COLO668 (cell line): Measurements from ENCODE around the gene FXYD4.
"Not testable (repeated sequence)": the region's sequence is repeated elsewhere in the genome, so short reads cannot be mapped to it uniquely, and the experiment has no call there.

Experiments
- DNase-seq: peaks from one replicate; lab custom pipeline; 2025; ENCODE audit not compliant: unreplicated experiment; lab: John Stamatoyannopoulos, UW

Gene FXYD4

DNA sequence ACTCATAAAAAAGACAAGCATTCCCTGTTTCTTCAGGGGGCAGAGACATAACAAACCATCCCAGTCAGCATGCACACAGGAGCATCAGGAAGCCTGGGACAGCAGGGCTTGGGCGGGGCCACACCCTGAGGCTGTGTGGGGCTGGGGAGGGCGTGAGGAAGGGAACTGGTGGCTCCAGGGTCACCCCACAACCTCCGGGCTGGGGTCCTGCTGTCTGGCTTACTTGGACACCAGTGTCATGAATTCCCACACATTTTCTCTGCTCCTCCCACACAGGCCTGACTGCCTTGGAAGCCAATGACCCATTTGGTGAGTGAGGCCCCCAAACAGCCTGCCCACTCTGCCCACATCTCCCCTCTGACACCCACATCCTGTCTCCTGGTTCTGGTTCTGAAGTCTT lies 2.8 kb downstream of the FXYD4 start:
- no peak for DNase-seq

DNA sequence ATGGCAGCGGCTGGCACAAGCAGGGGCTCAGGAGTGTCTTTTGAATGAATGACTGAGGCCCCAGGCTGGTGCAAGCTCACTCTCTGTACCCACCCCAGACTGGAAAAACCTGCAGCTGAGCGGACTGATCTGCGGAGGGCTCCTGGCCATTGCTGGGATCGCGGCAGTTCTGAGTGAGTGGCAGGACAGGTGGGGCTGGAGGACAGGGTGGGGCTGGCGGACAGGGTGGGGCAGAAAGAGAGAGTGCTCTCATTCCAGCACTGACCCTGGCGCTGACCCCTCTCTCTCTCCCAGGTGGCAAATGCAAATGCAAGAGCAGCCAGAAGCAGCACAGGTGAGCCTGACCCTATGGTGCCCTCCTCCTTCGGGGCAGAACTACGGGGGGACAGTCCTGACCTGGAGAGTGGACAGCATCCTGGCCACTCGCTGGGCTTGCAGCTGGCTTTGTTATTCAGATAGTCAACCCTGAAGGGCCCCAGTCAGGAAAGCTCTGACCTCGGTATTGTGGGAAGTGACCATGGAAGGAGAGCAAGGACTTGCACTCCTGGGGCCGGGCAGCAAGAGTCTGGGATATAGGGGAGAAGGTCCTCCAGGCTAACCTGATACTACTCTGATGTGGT lies 4.1 kb downstream of the FXYD4 start:
- DNase-seq = no peak

DNA sequence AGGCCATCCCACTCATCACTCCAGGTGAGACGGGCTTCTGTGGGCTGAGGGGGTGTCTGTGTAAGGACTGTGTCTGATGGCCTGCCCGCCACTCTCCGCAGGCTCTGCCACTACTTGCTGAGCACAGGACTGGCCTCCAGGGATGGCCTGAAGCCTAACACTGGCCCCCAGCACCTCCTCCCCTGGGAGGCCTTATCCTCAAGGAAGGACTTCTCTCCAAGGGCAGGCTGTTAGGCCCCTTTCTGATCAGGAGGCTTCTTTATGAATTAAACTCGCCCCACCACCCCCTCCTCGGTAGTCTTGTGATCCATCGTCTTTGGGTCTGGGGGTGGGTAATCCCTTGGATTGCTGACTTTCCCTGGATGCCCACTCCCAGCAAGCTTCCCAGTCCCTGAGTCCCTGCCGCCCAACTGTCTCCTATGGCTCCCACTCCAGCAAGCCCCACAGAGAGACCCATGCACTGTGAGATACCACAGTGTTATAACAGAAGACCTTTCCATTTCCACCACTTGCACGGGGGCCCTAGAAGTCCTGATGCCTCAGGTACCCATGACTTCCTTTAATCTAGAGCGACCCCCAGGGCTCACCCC lies 4.7 kb downstream of the FXYD4 start:
- DNase-seq = no peak

DNA sequence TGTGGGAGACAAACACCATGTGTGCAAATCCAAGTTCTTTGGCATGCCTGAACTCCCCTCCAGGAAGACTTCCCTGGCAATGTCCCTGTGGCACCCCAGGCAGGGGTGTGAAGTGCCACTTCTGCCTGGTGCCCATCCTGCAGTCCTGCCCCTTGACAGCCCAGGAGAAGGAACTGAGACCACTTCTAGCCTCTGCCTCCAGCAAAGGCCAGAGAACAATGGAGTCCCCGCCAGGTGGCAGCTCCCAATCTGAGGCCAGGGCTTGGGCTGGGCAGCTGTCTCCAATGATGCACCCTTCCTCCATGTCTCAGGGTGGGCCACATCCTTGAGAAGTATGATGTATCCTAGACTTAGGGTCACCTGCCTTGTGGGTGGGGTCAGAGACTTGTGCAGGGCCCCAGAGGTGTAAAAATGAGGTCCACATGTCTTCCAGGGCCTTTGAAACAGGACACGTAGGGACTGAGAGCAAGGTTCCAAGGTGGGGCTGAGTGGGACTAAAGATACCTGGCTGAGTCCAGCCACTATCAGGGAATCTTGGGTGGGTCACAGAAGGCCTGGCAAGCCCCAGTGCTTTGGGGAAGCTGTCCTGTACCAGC lies 5.5 kb downstream of the FXYD4 start:
- no peak for DNase-seq

DNA sequence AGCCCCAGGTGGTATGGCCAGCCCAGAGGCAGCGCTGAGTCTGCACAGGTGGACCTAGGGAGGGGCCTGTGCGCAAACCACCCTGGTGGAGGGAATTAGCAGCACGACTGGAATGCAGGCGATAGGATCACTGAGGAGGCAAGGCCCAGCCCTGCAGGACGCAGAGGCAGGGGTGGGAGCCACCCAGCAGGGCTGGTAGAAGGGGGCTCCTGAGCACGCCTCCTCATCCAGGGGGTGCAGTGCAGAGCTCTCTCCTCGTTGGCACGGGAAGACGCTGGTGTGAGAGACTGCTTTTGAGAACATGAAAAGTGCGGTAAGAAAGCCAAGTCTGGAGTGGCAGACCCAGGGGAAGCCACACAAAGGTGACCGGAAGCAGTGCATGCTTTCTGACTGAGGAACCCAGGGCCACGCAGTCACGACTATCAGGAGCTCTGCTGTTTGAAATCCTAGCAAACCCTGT lies 6.0 kb downstream of the FXYD4 start:
- no peak for DNase-seq

DNA sequence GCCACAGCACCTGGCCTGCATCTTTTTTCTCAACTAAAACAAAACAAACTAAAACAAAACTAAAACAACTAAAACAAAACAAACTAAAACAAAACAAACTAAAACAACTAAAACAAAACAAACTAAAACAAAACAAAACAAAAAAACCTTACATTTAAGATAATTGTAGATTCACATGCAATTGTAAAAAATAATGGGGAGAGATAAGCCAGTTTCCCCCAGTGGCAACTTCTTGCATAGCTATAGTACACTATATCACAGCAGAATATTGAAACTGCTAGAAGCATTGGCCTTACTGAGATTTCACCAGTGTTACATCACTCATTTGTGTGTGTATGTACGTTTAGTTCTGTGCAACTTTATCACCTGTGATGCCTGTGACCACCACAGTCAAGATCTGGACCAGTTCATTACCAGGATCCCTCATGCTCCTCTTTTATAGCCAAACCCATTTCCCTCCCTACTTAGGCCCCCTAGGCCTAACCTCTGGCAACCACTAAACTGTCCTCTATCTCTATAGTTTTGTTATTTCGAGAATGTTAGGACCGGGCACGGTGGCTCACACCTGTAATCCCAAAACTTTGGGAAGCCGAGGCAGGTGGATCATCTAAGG lies 9.3 kb downstream of the FXYD4 start:
- no peak for DNase-seq

DNA sequence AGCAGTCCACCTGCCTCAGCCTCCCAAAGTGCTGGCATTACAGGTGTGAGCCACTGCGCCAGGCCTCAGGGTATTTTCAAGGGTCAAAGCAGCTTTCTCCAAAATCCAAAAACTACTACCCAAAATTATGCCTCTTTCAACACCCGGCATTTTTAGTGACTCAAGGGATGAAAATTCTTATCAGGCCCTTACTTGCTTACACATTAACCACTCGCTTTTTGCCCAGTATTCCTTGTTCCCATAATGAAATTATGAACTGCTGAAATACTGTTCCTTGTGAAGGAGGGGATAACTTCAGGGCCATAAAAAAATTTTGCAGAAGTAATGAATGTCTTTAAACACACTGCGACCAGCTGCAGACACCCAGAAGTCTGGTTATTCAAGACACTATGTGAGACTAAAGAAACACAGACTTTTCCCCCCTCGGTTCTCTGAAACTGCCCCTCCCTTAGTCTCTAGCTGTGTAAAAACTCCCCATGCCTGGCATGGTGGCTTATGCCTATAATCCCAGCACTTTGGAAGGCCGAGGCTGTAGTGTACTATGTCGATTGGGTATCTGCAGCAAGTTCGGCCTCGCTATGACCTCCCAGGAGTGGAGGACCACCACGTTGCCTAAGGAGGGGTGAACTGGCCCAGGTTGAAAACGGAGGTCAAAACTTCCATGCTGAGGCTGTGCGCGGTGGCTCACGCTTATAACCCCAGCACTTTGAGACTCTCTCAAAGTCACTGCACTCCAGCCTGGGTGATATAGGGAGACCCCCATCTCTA lies 12.0 kb downstream of the FXYD4 start:
- DNase-seq = no peak

DNA sequence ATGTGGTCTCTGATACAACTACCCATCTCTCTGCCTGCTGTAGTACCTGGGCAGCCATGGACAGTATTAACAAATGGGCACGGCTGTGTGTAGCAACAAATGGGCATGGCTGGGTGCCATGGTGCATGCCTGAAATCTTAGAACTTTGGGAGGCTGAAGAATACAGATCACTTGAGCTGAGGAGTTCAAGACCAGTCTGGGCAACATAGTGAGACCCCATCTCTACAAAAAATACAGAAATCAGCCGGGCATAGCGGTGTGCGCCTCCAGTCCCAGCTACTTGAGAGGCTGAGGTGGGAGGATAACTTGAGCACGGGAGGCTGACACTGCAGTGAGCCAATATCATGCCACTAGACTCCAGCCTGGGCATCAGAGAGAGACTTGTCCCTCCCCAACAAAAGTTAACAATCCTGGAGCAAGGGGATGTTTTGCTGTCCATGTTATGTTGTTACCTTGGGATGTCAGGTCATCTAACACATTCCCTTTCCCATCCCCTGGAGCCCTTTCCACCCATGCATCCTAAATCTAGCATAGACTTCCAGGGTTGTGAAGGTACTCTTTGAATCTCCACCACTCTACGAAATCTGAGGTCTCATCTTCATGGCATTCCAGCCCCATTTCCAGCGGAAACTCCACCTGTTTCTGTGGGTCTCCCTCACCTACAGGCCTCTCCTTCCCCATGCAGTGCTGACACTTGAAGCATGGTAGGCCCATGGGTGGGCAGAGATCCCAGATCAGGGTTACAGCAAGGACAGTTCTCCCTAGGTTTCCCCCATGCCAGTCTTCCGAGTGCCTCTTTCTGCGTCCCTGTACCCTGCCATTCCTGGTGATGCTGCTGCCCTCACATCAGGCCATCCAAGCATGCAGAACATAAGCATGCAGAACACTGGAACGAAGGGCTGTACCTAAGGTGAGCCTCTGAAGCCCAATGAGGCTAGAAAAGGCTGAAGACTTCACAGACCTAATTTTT lies 13.1 kb downstream of the FXYD4 start:
- no peak for DNase-seq

DNA sequence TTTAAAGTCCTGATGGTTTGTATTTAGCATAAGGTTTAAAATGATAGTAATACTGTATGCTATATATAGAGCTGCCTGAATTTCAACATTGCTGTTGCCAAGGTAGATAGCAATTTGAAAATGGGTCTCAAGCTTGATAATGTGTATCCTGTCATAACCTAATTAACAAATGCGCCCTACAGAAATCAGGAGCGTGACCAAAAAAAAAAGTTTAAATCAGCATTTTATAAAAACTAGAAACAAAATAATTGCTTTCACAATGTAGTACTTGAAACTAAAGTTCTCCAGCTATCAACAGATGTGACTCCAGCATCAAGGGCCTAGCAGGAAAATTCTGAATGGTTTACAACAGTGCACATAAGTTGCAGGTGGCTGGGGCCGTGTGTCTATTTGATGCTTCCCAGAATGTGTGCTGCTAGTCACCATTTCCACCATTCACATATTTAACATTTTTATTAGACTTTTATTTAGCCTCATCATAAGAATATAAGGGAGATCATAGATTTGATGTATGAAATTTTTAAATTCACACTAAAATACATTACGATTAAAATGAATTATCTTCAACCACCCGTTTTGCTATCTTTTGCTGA lies 14.1 kb downstream of the FXYD4 start:
- DNase-seq = no peak

DNA sequence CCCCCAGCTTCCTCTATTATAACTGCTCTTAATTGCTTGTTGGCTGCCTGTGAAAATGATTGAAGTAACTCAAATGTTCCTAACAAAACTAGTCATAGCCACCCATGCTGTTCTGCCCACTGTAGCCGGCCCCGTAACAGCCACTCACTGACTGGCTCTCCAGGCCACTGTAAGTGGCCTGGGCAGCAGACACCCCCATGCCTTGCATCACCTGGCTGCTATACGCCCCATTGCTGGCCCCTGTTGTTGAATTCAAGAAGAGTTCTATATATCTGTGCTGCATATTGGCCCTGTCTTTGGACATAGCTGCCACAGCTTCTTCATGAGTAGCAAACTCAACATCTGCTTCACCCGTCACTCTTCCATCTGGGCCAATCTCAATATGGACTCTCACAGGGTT lies 15.1 kb downstream of the FXYD4 start:
- DNase-seq = no peak

DNA sequence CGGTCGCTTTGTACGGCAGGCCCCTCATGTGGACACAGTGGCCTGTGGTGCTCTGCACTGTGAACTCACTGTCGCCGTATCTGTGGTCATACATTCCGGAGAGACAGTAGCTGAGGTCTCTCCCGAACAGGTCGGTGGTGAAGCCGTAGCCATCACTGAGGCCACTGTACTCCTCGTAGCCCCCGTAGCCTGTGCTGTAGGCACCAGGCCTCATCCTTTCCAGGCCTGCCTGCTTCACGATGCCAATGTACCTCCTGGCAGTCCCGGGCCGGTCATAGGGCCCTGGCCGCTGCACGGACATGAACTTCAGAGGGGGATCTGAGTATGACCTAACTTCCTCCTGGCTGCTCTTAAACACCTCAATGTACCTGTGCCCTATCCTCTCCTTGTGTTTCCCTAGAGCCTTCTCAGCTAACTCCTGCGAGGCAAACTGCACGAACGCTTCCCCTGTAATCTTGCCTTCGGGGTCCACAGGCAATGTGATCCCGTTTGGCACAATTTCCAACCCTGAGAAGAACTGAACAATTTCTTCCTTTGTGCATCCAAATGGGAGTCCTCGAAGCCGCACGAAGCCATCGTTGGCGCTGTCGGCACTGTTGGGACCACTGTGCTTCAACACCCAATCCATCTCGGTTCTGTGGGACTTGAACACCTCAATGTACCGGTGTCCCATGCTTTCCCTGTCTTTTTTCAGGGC lies 15.7 kb downstream of the FXYD4 start:
- no peak for DNase-seq

DNA sequence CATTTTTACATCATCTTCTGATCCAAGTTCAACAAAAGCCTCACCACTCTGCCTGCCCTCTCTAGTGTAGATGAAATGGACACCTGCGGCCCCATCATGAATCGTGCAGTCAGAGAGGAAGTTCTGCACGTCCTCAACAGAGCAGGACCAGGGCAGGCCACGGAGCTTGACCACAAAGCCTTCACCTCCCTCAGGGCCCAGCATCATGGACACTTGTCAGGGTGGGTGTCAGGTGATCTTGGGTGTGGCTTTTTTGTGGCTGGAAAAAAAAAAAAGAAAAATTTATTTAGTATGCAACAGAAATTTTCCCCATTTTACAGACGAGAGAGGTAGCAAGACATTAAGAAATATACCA lies 16.2 kb downstream of the FXYD4 start:
- DNase-seq = no peak

DNA sequence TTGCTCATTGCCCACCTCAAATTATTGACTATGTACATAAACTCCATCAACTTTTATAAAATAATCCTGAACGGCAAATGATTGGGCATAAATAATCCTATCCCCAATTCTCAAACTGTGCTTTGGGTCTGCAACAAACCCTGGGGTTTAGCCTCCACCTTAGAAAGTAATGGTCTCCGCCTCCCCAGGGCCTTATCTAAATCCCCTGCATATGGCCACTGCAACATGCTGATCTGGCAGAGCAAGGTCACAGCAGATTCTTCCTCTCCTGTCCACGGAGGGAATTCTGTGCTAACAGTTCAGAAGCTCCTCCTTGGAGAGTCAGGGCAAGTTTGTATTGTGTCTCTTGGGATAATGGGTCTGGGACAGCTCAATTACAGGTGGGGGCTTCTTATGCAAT lies 18.4 kb downstream of the FXYD4 start:
- no peak for DNase-seq

DNA sequence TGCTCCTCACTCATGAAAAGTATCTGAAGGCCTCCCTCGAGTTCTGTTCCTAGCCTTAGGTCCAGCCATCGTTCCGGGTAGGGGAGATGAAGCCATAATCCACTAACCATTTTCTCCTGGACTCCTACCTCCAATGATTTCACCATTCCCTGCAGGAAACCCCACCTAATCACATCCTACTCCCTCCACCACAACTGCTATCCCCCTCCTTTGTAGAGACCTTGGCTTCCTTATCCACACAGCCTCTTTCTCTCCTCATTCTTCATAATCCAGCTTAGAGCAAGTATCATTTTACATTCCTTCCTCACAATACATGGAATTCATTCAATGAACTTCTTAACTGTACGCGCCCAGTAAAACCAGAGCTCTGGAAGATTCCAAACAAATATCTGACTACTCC lies 18.9 kb downstream of the FXYD4 start:
- DNase-seq = no peak

DNA sequence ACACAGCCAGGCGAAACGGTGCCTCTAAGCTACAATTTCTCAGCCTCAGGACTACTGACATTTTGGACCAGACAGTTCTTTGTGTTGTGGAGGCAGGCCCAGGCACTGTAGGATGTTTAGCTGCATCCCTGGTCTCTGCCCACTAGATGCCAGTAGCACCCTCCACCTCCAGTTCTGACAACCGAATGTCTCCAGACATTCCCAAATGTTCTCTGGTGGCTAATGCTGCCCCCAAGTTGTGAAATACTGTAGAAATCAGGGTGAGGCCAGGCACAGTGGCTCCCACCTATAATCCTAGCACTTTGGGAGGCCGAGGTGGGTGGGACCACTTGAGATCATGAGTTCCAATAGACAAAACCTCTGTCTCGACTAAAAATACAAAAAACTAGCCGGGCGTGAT lies 19.3 kb downstream of the FXYD4 start:
- no peak for DNase-seq

DNA sequence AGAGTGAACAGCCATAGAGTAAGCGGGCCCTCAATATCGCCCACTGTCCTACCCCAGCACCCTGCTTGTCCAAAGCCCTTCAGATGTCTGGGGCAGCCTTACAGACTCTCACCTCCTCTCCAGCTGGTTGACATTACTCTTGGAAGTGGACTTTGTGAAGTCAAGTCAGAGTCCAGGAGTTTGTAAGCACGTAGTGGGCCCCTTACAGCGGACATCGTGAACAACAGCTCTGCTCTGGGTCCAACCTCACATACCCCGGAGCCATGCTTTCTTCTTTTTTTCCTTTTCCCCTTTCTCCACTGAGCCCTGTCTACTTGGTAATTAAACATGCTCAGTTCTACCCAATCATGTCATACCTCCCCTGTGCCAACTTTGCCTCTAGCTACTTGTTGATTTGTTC lies 20.1 kb downstream of the FXYD4 start:
- no peak for DNase-seq

DNA sequence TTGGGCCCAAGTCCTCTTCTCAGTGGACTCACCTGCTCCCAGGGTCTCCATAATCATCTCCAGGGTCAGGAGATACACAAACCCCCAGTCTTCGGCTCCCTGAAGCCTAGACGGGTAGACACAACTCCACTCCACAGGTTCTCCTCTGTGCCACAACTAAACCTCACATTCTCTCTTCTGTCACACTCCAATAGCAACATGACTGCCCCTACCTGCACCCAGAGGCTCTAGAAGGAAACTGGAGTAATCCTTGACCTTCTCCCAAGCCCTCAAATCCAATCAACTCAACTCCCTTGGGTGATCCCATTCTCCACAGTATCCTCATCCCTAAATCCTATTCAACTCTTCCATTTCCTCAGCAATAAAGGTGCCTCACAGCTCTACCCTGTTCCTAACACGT lies 21.3 kb downstream of the FXYD4 start:
- DNase-seq = no peak

DNA sequence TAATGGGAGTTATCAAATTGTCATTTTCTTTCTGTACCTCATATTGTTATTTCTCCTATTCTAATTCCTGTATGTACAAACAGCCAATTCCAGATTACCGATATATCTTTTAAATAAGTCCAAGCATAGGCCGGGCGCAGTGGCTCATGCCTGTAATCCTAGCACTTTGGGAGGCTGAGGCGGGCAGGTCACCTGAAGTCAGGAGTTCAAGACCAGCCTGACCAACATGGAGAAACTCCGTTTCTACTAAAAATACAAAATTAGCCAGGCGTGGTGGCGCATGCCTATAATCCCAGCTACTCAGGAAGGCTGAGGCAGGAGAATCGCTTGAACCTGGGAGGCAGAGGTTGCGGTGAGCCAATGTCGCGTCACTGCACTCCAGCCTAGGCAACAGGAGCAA lies 21.8 kb downstream of the FXYD4 start:
- DNase-seq = not testable (repeated sequence)

DNA sequence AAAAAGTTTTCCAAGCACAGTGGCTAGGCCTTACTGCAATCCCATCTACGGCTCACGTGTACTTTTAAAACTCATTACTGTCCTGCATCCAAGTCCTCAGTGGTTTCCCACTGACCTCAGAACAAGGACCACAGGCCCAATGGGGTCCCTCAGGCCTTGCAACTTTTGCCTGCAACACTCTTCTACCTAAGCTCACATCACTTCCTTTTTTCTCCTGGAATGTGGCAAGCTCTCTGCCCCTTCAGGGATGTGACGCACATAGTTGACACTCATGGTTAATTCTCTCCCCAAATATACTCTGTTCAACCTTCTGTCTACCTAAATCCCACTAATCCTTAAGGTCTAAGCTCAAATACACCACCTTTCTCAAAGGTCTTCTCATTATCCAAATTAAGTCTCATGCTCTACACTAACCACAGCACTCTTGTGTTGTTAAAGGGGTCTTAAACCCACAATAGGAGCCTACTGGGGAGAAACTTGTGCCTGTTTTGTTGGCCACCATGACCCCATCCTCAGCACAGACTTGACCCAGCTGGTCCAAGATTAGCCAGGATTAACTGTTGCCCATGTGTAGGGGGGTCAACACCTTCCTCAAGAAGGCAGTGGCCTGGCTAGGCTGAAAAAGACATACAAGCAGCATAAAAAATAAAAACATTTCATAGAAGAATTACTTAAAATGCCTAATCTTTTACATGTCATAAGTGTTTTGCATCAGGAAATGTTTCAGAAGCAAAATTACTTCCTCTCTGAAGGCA lies 22.3 kb downstream of the FXYD4 start:
- DNase-seq = no peak
